ENCODE data around the gene CHAT.

GRCh38 chr10:49612513-49613164 is 1.2 kb upstream of the CHAT start:
- TF ChIP-seq SMC3 (conservative IDR thresholded peaks at IDR 0.05; ENCODE audit: poor library complexity): no peak
- TF ChIP-seq REST (IDR thresholded peaks at IDR 0.05; ENCODE audit: borderline replicate concordance): no peak
- no peak for TF ChIP-seq CTCF (IDR thresholded peaks at IDR 0.05; ENCODE audit: poor library complexity, severe bottlenecking)
- no peak for TF ChIP-seq EZH2 (IDR thresholded peaks at IDR 0.05; ENCODE audit: borderline replicate concordance, insufficient read depth, low read length, poor library complexity, severe bottlenecking)

Measured in neural cell (in vitro differentiated cells).